Measurements from ENCODE around the gene MAP4K2. TPM values are rescaled to one million over a fixed set of nuclear protein-coding genes. Genes with fewer than 3 reads are reported as not detected.

The MAP4K2 gene
- total and polyA plus RNA-seq, 2 of the 13 experiments (the other 11 are each of a cell fraction or from before 2014, with no cell fraction given): 8.3 to 17.6 TPM

DNA sequence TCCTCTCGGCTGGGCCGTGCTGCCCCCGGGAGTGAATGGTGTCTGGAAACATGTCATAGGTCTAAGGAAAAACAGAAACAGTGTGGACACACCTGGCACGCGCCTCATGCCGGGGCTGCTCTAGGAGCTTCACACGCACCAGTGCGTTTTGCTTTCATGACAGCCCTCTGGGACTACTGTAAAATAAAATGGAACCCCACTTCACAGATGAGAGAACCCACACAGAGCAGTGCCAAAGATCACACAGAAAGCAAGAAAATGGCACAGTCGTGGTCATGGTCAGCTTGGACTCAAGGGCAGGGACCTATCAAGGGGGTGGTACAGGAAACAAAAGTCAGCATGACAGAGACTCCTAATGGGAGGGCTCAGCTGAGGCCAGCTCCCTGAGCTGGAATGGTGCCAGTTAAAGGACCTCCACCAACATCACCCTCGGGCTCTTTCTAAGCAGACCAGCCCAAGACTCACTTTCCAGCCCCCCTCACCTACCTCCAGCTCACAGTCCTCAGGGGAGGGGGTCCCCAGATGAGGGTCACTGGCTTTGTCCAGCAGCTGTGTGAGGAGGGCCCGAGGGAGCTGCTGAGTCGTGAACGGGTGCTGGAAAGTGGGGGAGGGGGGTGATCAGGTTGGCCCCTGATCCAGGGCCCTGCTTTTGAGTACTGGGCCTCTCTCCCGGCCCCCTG, 3.3 kb downstream of the MAP4K2 start:
- H3K27me3 ChIP-seq (ENCODE audit: control insufficient read depth in 1 of 2, insufficient read depth in 2 of 2, low read length in 2 of 2): no peaks in the 10 kb centered on the region
- peak overlapping the region in 1 of 3 experiments; percentile 5; a peak in 1 of 6 replicates for H3K4me3 ChIP-seq (replicated peaks in 1 of 3; ENCODE audit: insufficient read depth in 1 of 3, low read depth in 2 of 3, low read length in 3 of 3)
- H3K27ac ChIP-seq (ENCODE audit: extremely low read length, insufficient read depth, low read length): peak overlapping the region; percentile 41
- CTCF ChIA-PET (ENCODE audit: low intra/inter-chr PET ratio, low total read pairs): no interaction called here
- in situ Hi-C loops (cut with HindIII; ENCODE audit: extremely low pct_ligation_motif_present, low pct_unique_long_range_greater_than_20kb): loop anchor here (5.0 kb wide), 1 partner anchor 43 kb away; the partner anchor contains the start of gene CDC42BPG
- peak overlapping the region; percentile 29 for H3K4me2 ChIP-seq (ENCODE audit: low read depth, low read length)
- no peaks in the 10 kb centered on the region for H3K79me2 ChIP-seq (ENCODE audit: insufficient read depth, low read length)
- 0 out of 2 replicates have a peak overlapping the region, but pooled peaks have one; percentile 10 for H3K9ac ChIP-seq (ENCODE audit: insufficient read depth, low read depth, low read length)
- H2AFZ ChIP-seq (ENCODE audit: low read length): no peak overlapping the region
- FAIRE-seq (peak; percentile 37), DNase-seq (ENCODE audit: low spot score) (peak; percentile 60), ATAC-seq (peak; percentile 35)
- intact Hi-C loops (cut with micrococcal nuclease; ENCODE audit: unreplicated experiment): loop anchor here (5.0 kb wide), 1 partner anchor 48 kb away; no protein-coding TSS in a partner anchor
- H3K36me3 ChIP-seq (replicated peaks in 1 of 2; ENCODE audit: control insufficient read depth in 1 of 2, insufficient read depth in 2 of 2, low read length in 2 of 2): peaks cover 0 to under 1% of the 10 kb centered on the region in 2 experiments; a peak in 1 of 5 replicates
- no peaks in the 10 kb centered on the region for H3K9me3 ChIP-seq (ENCODE audit: low read length)
- H4K20me1 ChIP-seq (ENCODE audit: insufficient read depth, low read length): no peaks in the 10 kb centered on the region
- POLR2A ChIA-PET: interaction anchor here (0.9 to 3.2 kb wide), 4 partner anchors 11 to 43 kb away, joined by 3 to 19 read pairs (median 5); partner anchors contain the start of gene SF1
- no TSS peak for BruUV-seq (replicated peaks)
- WGBS (ENCODE audit: low lambda C conversion rate): 82% methylated on average over 9 of the region's 14 CpGs
- peaks cover 66% of the 10 kb centered on the region for H3K4me1 ChIP-seq (ENCODE audit: insufficient read depth, low read length)
- TF ChIP-seq ZNF550 (CRISPR knock-in tag; IDR thresholded peaks at IDR 0.05; ENCODE audit: borderline replicate concordance) (no peak), BCL6 (CRISPR knock-in tag; IDR thresholded peaks at IDR 0.05) (no peak), KLF13 (CRISPR knock-in tag; IDR thresholded peaks at IDR 0.05) (no peak), HNRNPK (IDR thresholded peaks at IDR 0.05; ENCODE audit: low read depth, low read length, poor library complexity, severe bottlenecking) (no peak), ZNF10 (CRISPR knock-in tag; IDR thresholded peaks at IDR 0.05; ENCODE audit: borderline replicate concordance, low read depth) (no peak), ZNF629 (CRISPR knock-in tag; conservative IDR thresholded peaks at IDR 0.05) (peak; percentile 82), ZNF670 (CRISPR knock-in tag; IDR thresholded peaks at IDR 0.05; ENCODE audit: borderline replicate concordance) (no peak)
- TF ChIP-seq, protein P1, sequence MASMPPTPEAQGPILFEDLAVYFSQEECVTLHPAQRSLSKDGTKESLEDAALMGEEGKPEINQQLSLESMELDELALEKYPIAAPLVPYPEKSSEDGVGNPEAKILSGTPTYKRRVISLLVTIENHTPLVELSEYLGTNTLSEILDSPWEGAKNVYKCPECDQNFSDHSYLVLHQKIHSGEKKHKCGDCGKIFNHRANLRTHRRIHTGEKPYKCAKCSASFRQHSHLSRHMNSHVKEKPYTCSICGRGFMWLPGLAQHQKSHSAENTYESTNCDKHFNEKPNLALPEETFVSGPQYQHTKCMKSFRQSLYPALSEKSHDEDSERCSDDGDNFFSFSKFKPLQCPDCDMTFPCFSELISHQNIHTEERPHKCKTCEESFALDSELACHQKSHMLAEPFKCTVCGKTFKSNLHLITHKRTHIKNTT (CRISPR knock-in tag; IDR thresholded peaks at IDR 0.05): no peak
- TF ChIP-seq, protein P2, sequence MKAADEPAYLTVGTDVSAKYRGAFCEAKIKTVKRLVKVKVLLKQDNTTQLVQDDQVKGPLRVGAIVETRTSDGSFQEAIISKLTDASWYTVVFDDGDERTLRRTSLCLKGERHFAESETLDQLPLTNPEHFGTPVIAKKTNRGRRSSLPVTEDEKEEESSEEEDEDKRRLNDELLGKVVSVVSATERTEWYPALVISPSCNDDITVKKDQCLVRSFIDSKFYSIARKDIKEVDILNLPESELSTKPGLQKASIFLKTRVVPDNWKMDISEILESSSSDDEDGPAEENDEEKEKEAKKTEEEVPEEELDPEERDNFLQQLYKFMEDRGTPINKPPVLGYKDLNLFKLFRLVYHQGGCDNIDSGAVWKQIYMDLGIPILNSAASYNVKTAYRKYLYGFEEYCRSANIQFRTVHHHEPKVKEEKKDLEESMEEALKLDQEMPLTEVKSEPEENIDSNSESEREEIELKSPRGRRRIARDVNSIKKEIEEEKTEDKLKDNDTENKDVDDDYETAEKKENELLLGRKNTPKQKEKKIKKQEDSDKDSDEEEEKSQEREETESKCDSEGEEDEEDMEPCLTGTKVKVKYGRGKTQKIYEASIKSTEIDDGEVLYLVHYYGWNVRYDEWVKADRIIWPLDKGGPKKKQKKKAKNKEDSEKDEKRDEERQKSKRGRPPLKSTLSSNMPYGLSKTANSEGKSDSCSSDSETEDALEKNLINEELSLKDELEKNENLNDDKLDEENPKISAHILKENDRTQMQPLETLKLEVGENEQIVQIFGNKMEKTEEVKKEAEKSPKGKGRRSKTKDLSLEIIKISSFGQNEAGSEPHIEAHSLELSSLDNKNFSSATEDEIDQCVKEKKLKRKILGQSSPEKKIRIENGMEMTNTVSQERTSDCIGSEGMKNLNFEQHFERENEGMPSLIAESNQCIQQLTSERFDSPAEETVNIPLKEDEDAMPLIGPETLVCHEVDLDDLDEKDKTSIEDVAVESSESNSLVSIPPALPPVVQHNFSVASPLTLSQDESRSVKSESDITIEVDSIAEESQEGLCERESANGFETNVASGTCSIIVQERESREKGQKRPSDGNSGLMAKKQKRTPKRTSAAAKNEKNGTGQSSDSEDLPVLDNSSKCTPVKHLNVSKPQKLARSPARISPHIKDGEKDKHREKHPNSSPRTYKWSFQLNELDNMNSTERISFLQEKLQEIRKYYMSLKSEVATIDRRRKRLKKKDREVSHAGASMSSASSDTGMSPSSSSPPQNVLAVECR (CRISPR knock-in tag; IDR thresholded peaks at IDR 0.05; ENCODE audit: borderline replicate concordance): peak; percentile 16; the same call in 1 of the 2 replicates
- TF ChIP-seq, protein P3, sequence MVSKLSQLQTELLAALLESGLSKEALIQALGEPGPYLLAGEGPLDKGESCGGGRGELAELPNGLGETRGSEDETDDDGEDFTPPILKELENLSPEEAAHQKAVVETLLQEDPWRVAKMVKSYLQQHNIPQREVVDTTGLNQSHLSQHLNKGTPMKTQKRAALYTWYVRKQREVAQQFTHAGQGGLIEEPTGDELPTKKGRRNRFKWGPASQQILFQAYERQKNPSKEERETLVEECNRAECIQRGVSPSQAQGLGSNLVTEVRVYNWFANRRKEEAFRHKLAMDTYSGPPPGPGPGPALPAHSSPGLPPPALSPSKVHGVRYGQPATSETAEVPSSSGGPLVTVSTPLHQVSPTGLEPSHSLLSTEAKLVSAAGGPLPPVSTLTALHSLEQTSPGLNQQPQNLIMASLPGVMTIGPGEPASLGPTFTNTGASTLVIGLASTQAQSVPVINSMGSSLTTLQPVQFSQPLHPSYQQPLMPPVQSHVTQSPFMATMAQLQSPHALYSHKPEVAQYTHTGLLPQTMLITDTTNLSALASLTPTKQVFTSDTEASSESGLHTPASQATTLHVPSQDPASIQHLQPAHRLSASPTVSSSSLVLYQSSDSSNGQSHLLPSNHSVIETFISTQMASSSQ (IDR thresholded peaks at IDR 0.05; ENCODE audit: low read depth): no peak
- TF ChIP-seq, protein P3 (CRISPR knock-in tag; IDR thresholded peaks at IDR 0.05; ENCODE audit: borderline replicate concordance): no peak
